ENCODE measurements around the gene IQGAP3. TPM values are rescaled to one million over a fixed set of nuclear protein-coding genes. Genes with fewer than 3 reads are reported as not detected.

The IQGAP3 gene
- polyA plus RNA-seq, 3 donors: 0.03 to 0.24 TPM; not detected in 1

DNA sequence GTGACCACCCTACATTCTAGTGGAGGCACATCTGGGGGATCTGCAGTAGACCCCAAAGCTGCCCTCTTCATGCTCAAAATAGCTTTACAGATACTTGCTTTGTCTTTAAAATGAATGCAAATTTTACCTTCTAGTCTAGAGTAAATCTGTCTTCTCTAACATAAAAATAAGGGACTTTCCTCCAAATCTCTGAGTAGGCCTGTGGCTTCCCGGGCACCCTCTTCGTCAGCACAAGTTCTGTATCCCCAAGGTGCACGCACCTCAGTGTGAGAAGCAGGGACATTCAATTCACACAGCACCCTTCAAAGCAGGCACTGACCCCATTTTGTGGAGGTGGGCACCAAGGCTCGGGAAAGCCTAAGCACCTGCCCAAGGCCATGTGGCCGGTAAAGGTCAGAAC, 90.8 kb downstream of the IQGAP3 start:
- H4K20me1 ChIP-seq (ENCODE audit: insufficient read depth, low read length): peaks cover 100% of the 10 kb centered on the region
- 95% methylated on average over 3 of the region's 5 CpGs for WGBS (ENCODE audit: insufficient coverage)
- Mint-ChIP-seq H3K27me3 (ENCODE audit: low read depth in 3 of 3) (peaks cover 0 to 2% (median 1%) of the 10 kb centered on the region in 3 donors), H3K27ac (peak overlapping the region; percentile 28 to 92 (median 80)), H3K36me3 (peaks cover 71 to 80% of the 10 kb centered on the region in 2 donors), H3K4me3 (no peak overlapping the region), H3K4me1 (peaks cover 67% of the 10 kb centered on the region), H3K9me3 (no peaks in the 10 kb centered on the region)
- TF ChIP-seq, protein P1, sequence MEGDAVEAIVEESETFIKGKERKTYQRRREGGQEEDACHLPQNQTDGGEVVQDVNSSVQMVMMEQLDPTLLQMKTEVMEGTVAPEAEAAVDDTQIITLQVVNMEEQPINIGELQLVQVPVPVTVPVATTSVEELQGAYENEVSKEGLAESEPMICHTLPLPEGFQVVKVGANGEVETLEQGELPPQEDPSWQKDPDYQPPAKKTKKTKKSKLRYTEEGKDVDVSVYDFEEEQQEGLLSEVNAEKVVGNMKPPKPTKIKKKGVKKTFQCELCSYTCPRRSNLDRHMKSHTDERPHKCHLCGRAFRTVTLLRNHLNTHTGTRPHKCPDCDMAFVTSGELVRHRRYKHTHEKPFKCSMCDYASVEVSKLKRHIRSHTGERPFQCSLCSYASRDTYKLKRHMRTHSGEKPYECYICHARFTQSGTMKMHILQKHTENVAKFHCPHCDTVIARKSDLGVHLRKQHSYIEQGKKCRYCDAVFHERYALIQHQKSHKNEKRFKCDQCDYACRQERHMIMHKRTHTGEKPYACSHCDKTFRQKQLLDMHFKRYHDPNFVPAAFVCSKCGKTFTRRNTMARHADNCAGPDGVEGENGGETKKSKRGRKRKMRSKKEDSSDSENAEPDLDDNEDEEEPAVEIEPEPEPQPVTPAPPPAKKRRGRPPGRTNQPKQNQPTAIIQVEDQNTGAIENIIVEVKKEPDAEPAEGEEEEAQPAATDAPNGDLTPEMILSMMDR (IDR thresholded peaks at IDR 0.05): no peak
- H3K4me3 ChIP-seq (replicated peaks in 1 of 3; ENCODE audit: low read depth in 2 of 3, low read length in 3 of 3): no peak overlapping the region
- DNase-seq: no peak
- peaks cover 99% of the 10 kb centered on the region for H3K79me2 ChIP-seq (ENCODE audit: insufficient read depth, low read length)
- peaks cover 67 to 80% of the 10 kb centered on the region in 2 donors for H3K36me3 ChIP-seq (replicated peaks in 1 of 2; ENCODE audit: control insufficient read depth in 1 of 2, insufficient read depth in 2 of 2, low read length in 2 of 2)
- intact Hi-C loops (cut with micrococcal nuclease): loop anchor here (2.0 to 5.0 kb wide), 2 partner anchors 15 to 126 kb away; no protein-coding TSS in a partner anchor
- H3K4me1 ChIP-seq (ENCODE audit: control insufficient read depth in 1 of 2, insufficient read depth in 2 of 2, low read length in 2 of 2): peaks cover 47 to 60% of the 10 kb centered on the region in 2 donors
- no peak overlapping the region for H3K9ac ChIP-seq (ENCODE audit: insufficient read depth, low read length, poor library complexity, severe bottlenecking)
- H3K9me3 ChIP-seq (replicated peaks in 1 of 2; ENCODE audit: control insufficient read depth in 1 of 2, insufficient read depth in 1 of 2, low read length in 2 of 2): no peaks in the 10 kb centered on the region
- H3K27me3 ChIP-seq (ENCODE audit: control insufficient read depth in 2 of 2, insufficient read depth in 2 of 2, low read length in 2 of 2): no peaks in the 10 kb centered on the region
- no peak overlapping the region for H2AFZ ChIP-seq (ENCODE audit: insufficient read depth, low read depth, low read length, poor library complexity, severe bottlenecking)
- no peak overlapping the region for H3K4me2 ChIP-seq (replicated peaks; ENCODE audit: extremely low read depth, low read length, poor library complexity, severe bottlenecking)
- peak overlapping the region; percentile 19 to 67 for H3K27ac ChIP-seq (ENCODE audit: low read depth in 1 of 2, low read length in 2 of 2)

DNA sequence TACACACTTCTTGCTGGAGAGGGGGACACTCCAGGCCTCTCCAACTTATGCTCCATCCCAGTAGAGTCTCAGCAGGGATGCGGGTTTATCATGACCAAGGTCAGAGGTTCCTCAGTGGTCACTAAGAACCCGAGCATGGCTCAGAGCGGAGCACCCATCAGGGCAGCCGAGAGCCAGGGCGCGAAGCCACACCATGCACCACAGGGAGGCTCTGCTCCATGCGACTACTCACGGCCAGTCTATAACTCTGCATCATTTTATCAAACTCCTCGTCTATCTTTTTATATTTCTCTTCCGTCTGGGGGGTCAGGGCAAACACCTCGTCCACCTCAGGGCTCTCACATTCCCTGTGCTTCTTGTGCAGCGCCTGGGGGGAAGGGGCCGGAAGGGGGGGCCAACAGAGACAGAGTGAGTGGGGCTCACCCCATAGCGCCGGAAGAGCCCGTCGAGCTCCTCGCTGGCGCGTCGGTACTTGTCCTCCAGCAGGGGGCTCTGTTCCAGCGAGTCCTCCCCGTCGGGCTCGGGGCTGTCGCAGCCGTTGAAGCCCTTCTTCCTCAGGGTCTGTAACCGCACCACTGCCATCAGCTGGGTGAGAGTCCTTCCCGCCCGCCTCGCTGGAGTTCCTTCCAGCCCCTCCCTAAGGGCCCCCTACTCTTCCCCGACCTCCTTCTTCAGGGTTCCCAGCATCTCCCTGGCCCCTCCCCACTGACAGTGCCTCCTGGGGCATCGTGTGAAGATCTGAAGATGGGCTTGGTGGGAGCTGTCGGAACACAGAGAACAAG, 91.8 kb downstream of the IQGAP3 start:
- TF ChIP-seq, protein P1 (IDR thresholded peaks at IDR 0.05): peak; percentile 85
- H3K4me1 Mint-ChIP-seq: peaks cover 60% of the 10 kb centered on the region
- H3K27me3 ChIP-seq (ENCODE audit: control insufficient read depth in 2 of 2, insufficient read depth in 2 of 2, low read length in 2 of 2): no peaks in the 10 kb centered on the region
- no peak overlapping the region for H2AFZ ChIP-seq (ENCODE audit: insufficient read depth, low read depth, low read length, poor library complexity, severe bottlenecking)
- H3K27ac ChIP-seq (ENCODE audit: low read depth in 1 of 2, low read length in 2 of 2): peak overlapping the region; percentile 9 to 67
- H3K27ac Mint-ChIP-seq: peak overlapping the region; percentile 82 to 92 (median 89)
- 31% methylated on average over 29 of the region's 34 CpGs for WGBS (ENCODE audit: insufficient coverage)
- DNase-seq: peak; percentile 60 to 73 (median 64)
- no peaks in the 10 kb centered on the region for H3K9me3 Mint-ChIP-seq
- peak overlapping the region; percentile 35 to 47 for H3K4me3 Mint-ChIP-seq
- intact Hi-C loops (cut with micrococcal nuclease): loop anchor here (2.0 to 5.0 kb wide), 2 partner anchors 16 to 127 kb away; no protein-coding TSS in a partner anchor
- peaks cover 100% of the 10 kb centered on the region for H4K20me1 ChIP-seq (ENCODE audit: insufficient read depth, low read length)
- H3K9ac ChIP-seq (ENCODE audit: insufficient read depth, low read length, poor library complexity, severe bottlenecking): no peak overlapping the region
- H3K79me2 ChIP-seq (ENCODE audit: insufficient read depth, low read length): peaks cover 99% of the 10 kb centered on the region
- peaks cover 0 to 2% (median 1%) of the 10 kb centered on the region in 3 donors for H3K27me3 Mint-ChIP-seq (ENCODE audit: low read depth in 3 of 3)
- H3K36me3 Mint-ChIP-seq: peaks cover 78 to 83% of the 10 kb centered on the region in 2 donors
- H3K9me3 ChIP-seq (replicated peaks in 1 of 2; ENCODE audit: control insufficient read depth in 1 of 2, insufficient read depth in 1 of 2, low read length in 2 of 2): no peaks in the 10 kb centered on the region
- H3K36me3 ChIP-seq (replicated peaks in 1 of 2; ENCODE audit: control insufficient read depth in 1 of 2, insufficient read depth in 2 of 2, low read length in 2 of 2): peaks cover 76 to 83% of the 10 kb centered on the region in 2 donors
- no peak overlapping the region for H3K4me3 ChIP-seq (replicated peaks in 1 of 3; ENCODE audit: low read depth in 2 of 3, low read length in 3 of 3)
- peaks cover 41 to 52% of the 10 kb centered on the region in 2 donors for H3K4me1 ChIP-seq (ENCODE audit: control insufficient read depth in 1 of 2, insufficient read depth in 2 of 2, low read length in 2 of 2)
- peak overlapping the region; percentile 7 for H3K4me2 ChIP-seq (replicated peaks; ENCODE audit: extremely low read depth, low read length, poor library complexity, severe bottlenecking)
